HG03354 (cell line): Measurements from ENCODE around the gene SPATA33.
"Not testable (repeated sequence)": the region's sequence is repeated elsewhere in the genome, so short reads cannot be mapped to it uniquely, and the experiment has no call there.

ENCODE experiments used
- ATAC-seq: cut with Tn5 transposase; IDR thresholded peaks from one replicate; pipeline ENCODE4 v1.9.1; 2021; ENCODE audit warnings: mild to moderate bottlenecking; ENCODE audit not compliant: unreplicated experiment, poor library complexity, severe bottlenecking

The SPATA33 gene

DNA sequence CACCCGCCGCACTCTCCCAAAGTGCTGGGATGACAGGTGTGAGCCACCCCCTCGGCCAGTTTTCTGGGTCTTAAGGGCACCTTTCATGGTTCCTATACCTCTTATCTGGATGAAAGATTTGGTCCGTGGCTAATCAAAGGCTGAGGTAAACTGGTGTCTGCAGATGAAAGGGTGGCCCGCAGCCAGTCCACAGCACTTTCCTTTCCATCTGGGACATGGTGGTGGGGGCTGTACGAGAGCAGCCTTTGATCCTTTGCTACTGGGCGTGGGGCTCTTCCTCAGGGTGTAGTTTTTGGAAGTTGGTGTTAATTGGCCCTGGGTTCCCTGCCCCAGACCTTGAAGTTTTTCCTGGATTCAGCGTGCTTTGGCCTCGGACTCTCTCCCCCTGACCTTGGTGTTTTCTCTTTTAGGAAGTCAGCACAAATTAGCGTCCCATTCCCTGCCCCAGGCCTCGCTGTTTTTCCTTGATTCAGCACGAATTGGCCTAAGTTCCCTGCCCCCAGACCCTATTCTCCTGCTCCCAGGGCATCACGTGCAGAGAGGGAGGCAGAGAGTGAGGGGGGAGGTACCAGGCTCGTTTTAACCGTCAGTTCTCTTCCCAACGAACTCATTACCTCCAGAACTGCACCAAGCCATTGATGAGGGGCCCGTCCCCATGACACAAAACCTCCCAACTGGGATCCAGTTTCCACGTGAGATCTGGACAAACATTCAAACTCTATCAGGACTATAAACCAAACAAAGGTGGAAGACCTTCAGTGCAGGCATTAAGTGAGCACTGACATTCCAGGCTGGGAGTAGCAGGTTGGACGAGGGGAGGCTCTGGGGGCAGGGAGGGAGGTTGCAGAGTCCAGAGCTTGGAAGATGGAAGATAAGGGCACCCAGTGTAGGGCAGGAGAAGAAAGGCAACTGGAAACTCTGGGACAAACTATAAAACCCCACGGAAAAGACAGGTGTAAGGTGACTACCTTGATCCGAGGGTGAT is 32.6 kb upstream of the SPATA33 start:
- ATAC-seq = no peak

DNA sequence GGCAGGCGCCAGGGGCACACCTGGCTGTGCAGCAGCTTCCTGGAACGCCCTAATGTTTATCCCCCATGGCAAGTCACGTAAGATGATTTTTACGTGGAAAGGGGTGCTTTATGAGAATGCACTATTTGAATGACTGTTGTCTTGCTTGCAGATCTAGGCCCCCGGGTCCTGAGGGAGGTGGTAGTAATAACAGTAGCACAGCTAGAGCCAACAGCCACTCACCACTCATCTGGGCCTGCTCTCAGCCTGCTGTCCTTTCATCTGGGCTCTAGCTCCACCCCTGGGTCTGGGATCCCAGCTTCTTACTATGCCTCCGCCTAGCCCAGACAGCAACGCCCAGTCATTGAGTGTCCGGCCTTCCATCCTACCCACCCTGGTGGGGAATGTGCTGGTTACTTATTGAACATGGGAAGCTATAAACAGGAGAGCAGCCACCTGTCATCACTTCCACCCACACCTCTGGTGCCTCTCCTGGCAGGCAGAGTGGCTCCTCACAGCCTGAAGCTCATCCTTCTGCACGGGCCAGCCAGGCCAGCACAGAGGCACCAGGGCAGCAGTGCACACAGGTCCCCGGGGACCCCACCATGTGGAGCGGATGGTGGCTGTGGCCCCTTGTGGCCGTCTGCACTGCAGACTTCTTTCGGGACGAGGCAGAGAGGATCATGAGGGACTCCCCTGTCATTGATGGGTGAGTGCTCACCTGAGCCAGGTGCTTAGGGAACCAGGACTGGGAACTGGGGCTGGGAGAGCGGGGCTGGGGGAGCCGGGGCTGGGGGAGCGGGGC is 27.6 kb upstream of the SPATA33 start:
- ATAC-seq = no peak

DNA sequence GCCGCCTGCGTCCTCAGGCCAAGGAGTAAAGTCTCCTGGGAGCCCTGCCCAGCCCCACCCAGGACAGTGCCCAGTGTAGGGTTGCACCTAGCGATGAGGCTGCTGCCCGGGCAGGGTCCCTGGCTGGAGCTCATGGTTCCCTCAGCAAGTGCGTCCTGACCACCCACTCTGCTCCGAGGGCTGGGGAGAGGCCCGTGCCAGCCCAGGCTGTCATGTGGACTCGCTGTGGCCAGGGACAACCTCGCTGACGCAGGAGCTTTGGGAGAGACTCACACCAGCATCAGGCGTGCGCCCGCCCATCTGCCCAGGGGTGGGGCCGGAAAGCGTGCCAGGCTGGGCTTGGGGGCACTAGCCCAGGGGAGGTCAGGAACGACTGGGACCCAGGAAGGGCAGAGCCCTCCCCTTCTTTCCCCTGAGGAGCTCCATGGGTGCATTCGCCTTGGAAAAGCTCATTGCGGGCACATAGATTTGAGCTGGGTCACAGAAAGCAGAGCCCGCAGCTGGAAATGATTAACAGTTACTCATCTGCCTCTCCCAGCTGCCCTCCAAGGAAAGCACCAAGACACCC is 24.5 kb upstream of the SPATA33 start:
- ATAC-seq = no peak

DNA sequence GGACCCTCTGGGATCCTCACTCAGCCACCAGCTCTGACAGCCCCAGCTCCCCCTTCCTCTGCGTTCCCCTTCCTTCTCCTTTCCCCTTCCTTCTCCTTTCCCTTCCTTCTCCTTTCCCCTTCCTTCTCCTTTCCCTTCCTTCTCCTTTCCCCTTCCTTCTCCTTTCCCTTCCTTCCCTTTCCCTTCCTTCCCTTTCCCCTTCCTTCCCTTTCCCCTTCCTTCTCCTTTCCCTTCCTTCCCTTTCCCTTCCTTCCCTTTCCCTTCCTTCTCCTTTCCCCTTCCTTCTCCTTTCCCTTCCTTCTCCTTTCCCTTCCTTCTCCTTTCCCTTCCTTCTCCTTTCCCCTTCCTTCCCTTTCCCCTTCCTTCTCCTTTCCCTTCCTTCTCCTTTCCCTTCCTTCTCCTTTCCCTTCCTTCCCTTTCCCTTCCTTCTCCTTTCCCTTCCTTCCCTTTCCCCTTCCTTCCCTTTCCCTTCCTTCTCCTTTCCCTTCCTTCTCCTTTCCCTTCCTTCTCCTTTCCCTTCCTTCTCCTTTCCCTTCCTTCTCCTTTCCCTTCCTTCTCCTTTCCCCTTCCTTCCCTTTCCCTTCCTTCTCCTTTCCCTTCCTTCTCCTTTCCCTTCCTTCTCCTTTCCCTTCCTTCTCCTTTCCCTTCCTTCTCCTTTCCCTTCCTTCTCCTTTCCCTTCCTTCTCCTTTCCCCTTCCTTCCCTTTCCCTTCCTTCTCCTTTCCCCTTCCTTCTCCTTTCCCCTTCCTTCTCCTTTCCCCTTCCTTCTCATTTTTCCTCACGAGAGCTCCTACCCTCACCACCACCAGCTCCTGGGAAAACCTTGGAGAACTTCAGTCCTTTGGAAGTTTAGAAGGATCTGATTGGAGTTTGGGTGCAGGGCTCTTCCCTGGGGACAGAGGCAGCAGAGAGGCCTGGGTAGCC is 22.9 kb upstream of the SPATA33 start:
- ATAC-seq = not testable (repeated sequence)

DNA sequence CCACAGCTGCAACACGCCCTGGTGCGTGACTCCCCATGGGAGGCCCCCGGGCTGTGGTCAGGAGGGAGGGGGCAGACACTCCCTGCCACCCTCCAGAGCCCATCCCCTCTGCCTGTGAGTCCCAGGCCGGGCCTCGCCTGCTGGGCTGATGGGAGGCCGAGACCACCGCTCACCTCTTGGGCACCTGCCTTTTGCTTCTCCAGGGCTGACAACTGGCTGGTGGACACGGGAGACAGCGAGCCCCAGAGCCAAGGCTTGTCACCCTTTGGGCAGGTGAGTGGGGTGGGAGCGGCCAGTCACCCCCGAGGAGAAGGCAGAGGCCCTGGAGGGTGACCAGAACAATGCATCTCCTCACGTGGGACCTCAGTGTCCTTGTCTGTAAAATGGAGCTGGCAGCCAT is 21.0 kb upstream of the SPATA33 start:
- ATAC-seq = no peak

DNA sequence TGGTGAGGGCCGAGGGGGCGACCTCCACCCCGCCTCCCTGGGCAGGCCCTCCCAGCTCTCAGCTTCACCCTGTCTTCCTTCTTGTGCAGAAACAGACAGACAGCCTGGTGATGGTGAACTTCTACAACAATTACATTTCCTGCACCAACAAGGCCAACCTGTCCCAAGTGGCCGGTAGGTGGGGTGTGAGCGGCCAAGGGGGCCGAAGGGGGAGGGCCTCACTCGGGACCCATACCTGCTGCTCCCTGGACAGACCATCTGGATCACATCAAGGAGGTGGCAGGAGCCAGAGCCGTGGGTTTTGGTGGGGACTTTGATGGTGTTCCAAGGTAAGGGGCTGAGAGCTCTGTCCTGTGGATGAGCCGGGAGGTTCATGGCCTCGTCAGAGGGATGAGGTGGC is 20.3 kb upstream of the SPATA33 start:
- no peak for ATAC-seq

DNA sequence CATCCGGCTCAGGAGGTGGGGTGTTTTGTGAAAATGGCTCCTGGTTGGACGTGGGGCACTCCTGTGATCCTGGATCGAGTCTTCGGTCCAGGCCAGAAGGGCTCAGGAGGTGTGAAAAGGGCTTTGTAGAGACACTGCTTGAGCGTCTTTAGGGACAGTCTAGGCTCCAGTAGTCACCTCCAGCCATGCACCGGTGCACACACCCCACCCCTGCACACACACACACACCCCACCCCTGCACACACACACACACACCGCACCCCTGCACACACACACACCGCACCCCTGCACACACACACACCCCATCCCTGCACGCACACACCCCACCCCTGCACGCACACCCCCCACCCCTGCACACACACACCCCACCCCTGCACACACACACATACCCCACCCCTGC is 19.2 kb upstream of the SPATA33 start:
- no peak for ATAC-seq

DNA sequence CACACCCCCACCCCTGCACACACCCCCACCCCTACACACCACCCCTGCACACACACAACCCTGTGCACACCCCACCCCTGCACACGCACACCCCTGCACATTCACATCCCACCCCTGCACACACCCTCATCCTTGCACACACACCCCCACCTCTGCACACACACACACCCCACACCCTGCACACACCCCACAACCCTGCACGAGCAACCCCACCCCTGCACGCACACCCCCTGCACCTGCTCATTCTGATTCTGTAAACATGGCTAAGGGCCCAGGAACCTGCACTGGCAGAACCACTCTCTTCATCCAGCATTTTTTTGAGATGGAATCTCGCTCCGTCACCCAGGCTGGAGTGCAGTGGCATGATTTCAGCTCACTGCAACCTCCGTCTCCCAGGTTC is 18.3 kb upstream of the SPATA33 start:
- no peak for ATAC-seq

DNA sequence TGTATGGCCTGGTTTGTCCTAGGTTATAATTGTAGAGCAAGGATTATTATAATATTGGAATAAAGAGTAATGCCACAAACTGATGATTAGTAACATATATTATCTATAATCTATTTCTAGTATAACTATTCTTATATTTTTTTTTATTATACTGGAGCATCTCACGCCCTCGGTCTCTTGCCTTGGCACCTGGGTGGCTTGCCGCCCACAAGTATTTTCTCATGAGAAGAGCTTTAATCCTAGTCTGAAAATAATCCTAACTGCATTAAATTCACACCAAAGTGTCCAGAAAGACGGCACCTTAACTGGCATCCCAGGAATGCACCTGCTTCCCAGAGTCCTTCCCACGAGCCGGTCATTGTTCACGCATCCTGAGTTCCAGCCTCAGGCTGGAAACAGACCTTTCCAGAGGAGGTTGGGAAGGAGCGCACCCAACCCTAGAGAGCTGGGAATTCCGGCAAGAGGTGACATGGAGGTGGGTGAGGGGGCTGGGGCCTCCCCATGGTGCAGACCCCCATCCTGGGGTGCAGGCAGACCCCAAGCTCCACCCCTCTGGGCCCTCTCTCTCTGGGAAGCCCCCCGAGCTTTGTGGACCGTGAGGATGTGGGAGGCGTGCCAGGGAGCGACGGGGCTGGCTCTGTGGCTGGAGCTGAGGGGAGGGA is 16.0 kb upstream of the SPATA33 start:
- ATAC-seq = no peak

DNA sequence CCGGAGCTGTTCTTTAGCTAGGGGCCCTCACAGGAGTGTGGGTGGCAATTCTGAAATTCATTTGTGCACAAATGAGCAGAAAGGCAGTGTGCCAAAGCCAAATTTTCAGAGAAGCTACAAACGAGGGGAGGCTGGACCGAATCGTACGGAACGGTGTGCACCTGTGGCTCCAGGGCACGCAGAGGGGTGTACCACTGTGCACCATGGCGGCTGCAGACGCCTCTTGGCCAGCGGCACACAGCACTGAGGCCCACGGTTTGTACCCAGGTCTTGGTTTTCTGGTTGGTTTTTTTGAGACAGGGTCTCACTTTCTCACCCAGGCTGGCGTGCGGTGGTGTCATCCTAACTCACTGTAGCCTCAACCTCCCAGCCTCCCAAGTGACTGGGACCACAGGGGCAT is 15.1 kb upstream of the SPATA33 start:
- ATAC-seq = no peak

DNA sequence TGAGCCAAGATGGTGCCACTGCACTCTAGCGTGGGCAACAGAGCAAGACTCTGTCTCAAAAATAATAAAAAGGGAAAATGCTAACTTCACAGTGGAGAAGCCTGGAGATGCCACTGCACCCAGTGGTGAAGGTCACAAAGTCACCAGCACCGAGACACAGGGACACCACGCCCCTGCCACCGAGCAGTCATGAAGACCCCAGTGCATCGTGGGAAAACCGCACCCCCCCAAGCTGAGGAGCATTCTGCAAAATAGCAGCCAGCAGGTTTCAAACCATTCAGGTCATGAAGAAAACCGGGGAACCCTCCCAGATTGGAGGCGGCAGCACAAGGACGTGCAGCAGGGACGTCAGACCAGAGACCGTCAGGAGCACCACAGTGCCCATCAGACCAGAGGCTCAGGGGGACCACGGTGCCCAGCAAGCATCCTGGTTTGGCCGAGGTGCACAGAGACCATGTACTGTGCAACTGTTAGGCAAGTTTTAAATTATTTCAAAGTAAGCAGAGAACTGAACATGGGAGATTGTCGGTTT is 13.8 kb upstream of the SPATA33 start:
- no peak for ATAC-seq

DNA sequence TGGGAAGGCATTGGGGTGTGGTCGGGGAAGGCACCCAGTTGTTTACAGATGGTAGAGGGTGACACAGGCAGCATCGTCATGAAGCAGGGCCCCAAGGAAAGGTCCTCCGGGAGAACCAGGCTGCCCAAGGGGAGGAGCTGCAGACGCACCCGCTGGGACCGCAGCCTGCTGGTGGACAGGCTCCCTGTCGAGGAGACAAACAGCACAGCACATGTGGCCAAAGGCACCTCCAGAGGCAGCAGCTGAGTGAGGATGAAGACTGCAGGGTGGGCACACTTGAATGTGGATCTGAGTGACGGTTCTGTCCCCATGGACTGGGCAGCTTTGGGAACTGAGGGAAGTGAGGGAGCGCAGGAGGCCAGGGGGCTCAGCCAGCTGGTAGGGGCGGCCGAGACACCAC is 12.5 kb upstream of the SPATA33 start:
- no peak for ATAC-seq

DNA sequence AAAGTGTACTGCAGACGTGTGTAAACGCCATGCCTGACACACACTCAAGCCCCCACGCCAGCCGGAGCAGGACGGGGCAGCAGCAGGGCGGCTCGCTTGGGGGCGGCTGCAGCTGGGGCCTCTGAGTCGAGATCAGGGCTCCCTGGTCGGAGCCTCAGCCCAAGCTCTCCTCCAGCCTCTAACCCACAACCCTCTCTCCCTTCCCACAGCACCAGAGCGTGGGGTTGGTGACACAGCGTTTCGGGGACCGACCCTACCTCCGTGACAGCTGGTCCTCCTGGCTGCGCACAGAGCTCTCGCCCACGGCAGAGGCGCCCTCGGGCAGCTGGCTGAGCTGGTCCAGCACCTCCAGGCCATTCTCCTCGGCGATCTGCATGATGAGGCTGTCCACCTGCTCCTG is 11.4 kb upstream of the SPATA33 start:
- ATAC-seq = no peak

DNA sequence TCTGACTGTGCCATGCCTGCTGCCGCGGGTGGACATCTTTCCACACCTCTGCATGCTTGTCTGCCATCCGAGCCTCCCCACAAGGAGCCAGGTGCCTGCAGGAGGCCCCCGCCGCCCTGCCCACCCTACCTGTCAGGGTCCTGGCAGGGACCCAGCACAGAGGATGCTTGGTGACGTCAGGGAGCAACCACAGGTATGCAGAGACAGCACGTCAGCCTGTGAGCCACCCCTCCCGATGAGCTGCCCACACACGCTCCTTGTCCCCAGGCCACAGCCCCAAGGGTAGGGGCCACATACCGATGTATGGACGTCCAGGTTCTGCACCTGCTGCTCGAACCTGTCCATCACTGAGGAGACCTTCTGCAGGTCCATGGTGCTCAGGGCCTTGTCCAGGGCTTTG is 10.7 kb upstream of the SPATA33 start:
- no peak for ATAC-seq

DNA sequence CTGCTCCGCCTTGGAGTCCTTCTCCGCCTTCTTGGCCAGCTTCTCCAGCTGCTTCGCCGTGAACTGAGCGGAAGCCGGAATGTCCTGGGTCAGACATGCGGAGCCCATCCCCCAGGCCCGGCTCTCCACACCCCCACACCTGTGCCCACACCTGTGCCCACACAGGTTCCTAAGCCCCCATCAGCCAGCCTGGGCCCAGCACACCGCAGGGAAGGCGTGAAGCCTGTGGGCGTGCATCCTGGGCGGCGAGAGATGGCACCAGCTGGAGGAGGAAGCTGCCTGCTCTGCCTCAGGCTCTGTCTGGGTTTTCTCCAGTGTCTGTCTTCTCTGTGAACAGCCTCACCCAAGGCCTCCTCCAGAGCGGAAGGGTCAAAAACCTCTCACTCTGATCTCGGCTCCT is 6.1 kb upstream of the SPATA33 start:
- no peak for ATAC-seq

DNA sequence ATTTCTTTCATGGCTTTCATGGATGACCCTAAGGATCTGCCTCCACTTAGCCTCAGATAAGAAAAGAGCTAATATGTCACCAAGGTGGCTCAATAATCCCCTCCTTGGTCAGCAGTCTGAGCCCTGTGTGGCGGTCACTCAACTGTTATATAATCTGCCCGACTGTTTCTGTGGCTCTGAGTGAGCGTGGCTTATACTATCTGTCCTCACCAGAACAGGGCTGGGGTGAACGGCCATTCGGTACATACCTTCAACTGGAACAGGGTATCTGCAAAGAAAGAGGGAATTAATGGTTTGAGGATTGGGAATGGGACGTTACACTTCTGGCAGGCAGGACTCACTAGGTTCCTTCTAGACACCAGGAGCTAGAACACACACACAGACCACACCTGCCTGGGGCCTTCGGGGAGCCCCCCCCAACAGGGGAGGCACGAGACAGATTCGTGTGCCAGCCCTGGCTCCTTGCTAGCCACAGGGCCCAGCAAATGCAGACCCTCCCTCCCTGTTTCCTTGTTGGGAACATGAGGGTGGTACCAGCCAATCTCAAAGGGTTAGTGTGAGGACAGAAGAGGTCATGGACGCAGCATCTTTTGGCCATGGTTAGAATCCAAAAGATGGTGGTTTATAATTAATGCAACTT is 3.9 kb upstream of the SPATA33 start:
- no peak for ATAC-seq

DNA sequence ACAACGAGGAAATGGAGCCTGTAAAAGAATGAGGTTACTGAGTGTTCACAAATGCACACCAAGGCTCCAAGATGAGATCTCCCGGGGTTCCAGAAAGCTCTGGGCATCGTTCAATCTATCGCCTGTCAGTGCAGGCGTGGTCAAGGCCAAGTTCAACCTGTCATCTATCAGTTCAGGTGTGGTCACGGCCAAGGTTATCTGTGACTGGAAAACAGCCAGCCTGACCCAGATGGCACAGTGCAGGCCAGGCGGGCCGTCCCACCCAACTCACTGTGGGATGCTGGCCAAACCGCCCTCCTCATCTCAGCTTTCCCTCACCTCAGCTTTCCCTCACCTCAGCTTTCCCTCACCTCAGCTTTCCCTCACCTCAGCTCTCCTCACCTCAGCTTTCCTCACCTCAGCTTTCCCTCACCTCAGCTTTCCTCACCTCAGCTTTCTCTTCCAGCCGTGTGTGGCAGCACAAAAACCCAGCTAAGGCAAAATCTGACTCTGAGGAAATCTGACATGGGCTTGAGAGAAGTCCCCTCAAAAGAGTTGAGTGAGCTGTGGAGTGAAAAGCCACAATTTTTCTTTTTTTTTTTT is 2.5 kb upstream of the SPATA33 start:
- no peak for ATAC-seq
